B cell (primary cell): ENCODE data around the gene C16orf86. TPM values are rescaled to one million over a fixed set of nuclear protein-coding genes. Genes with fewer than 3 reads are reported as not detected.

Source experiments
- ATAC-seq: fragments of 200-7000 bp; cut with Tn5 transposase; one replicate; pipeline ENCODE4 v1.10.0; 2021; ENCODE audit warnings: low read depth, mild to moderate bottlenecking, moderate number of reproducible peaks, moderate library complexity
- CTCF ChIA-PET: fragments of 350-600 bp; sonication (Branson Sonifier 250); formaldehyde crosslinking; loops from one replicate; lab custom pipeline; 2021; ENCODE audit warnings: antibody characterized with exemption, inconsistent platforms; lab: Charles Lee
- POLR2A ChIA-PET: fragments of 350-600 bp; sonication (Branson Sonifier 250); formaldehyde crosslinking; loops from one replicate; lab custom pipeline; 2021; ENCODE audit warnings: antibody characterized with exemption; lab: Charles Lee
- DNase-seq: peaks from one replicate; pipeline ENCODE4 v3.0.0; 2013
- H2AFZ ChIP-seq: 2 replicates; pipeline ENCODE4 v1.6.1; 2012; ENCODE audit warnings: mild to moderate bottlenecking, low read depth, low read length; ENCODE audit not compliant: insufficient read depth, poor library complexity, severe bottlenecking
- H3K27ac ChIP-seq, 2 donors: 1 replicate in 1 of 2; 2 replicates in 1 of 2; pipeline ENCODE4 v1.5.1; 2012 to 2013; ENCODE audit warnings: low read length in 2 of 2, mild to moderate bottlenecking in 2 of 2, moderate library complexity in 1 of 2
- H3K27me3 ChIP-seq, 4 experiments: fragments of 200-600 bp in 1 of 4; sonication (generic) in 1 of 4; replicated peaks in 1 of 4; 1 replicate in 2 of 4; 2 replicates in 2 of 4; pipeline versions ENCODE4 v1.6.1 to v1.7.0; 2013 to 2016; ENCODE audit warnings: low read length in 3 of 4, mild to moderate bottlenecking in 2 of 4, mixed read lengths in 1 of 4, moderate library complexity in 1 of 4; ENCODE audit not compliant: insufficient read depth in 4 of 4, control insufficient read depth in 3 of 4; ENCODE audit errors: control extremely low read depth in 1 of 4
- H3K36me3 ChIP-seq, 2 experiments: replicated peaks in 1 of 2; 1 replicate in 1 of 2; 2 replicates in 1 of 2; pipeline versions ENCODE4 v1.6.1 to v1.7.1; 2013; ENCODE audit warnings: low read length in 1 of 2; ENCODE audit not compliant: insufficient read depth in 2 of 2, control insufficient read depth in 1 of 2; ENCODE audit errors: control extremely low read depth in 1 of 2, extremely low read depth in 1 of 2
- H3K4me1 ChIP-seq, 2 donors: fragments of 200-600 bp in 1 of 2; sonication (generic) in 1 of 2; 1 replicate in 1 of 2; 2 replicates in 1 of 2; pipeline versions ENCODE4 v1.5.1 to v1.6.1; 2013 to 2017; ENCODE audit warnings: low read length in 2 of 2; ENCODE audit not compliant: control insufficient read depth in 2 of 2, insufficient read depth in 2 of 2
- H3K4me2 ChIP-seq: replicated peaks from 2 replicates; pipeline ENCODE3; 2012; ENCODE audit warnings: mild to moderate bottlenecking, low read depth, low read length; ENCODE audit not compliant: poor library complexity, severe bottlenecking
- H3K4me3 ChIP-seq, 5 experiments: fragments of 200-600 bp in 1 of 5; sonication (generic) in 1 of 5; 1 replicate in 3 of 5; 2 replicates in 2 of 5; pipeline versions ENCODE4 v1.5.1 to v1.7.0; 2011 to 2016; ENCODE audit warnings: low read length in 4 of 5, mild to moderate bottlenecking in 4 of 5, low read depth in 2 of 5, control low read depth in 1 of 5, moderate library complexity in 1 of 5; ENCODE audit not compliant: insufficient read depth in 1 of 5; ENCODE audit errors: control extremely low read depth in 1 of 5, extremely low read depth in 1 of 5
- H3K79me2 ChIP-seq: fragments of 200-600 bp; sonication (generic); one replicate; pipeline ENCODE4 v1.6.0; 2016; ENCODE audit warnings: low read length; ENCODE audit not compliant: control insufficient read depth, insufficient read depth
- H3K9ac ChIP-seq: fragments of 200-600 bp; sonication (generic); 2 replicates; pipeline ENCODE4 v1.6.1; 2017; ENCODE audit warnings: mild to moderate bottlenecking, low read length, moderate library complexity
- H3K9me3 ChIP-seq, 3 donors: one replicate each; pipeline versions ENCODE4 v1.6.1 to v1.7.1; 2013; ENCODE audit warnings: low read length in 2 of 3; ENCODE audit not compliant: control insufficient read depth in 2 of 3, insufficient read depth in 1 of 3; ENCODE audit errors: control extremely low read depth in 1 of 3
- H4K20me1 ChIP-seq: 2 replicates; pipeline ENCODE4 v1.6.0; 2012; ENCODE audit warnings: mild to moderate bottlenecking, low read length; ENCODE audit not compliant: insufficient read depth, control insufficient read depth, poor library complexity, severe bottlenecking
- H3K27ac Mint-ChIP-seq: one replicate; pipeline ENCODE4 v1.8.0; 2021; ENCODE audit warnings: mixed read lengths
- H3K27me3 Mint-ChIP-seq: one replicate; pipeline ENCODE4 v1.8.0; 2021; ENCODE audit warnings: mixed read lengths
- H3K4me1 Mint-ChIP-seq: one replicate; pipeline ENCODE4 v1.8.0; 2021; ENCODE audit warnings: mixed read lengths
- H3K4me3 Mint-ChIP-seq: one replicate; pipeline ENCODE4 v1.8.0; 2021; ENCODE audit warnings: mixed read lengths
- H3K9me3 Mint-ChIP-seq: one replicate; pipeline ENCODE4 v1.8.0; 2022; ENCODE audit warnings: mixed read lengths; ENCODE audit not compliant: insufficient read depth
- EZH2 ChIP-seq: IDR thresholded peaks from 2 replicates; pipeline ENCODE4 v1.6.1; 2012; ENCODE audit warnings: borderline replicate concordance, low read depth, mild to moderate bottlenecking, moderate library complexity, low read length; ENCODE audit not compliant: insufficient read depth, poor library complexity, severe bottlenecking
- WGBS: methylation state at CpG from one replicate; pipeline ENCODE4 v1.1.5; 2013; ENCODE audit warnings: missing lambda C conversion rate; ENCODE audit not compliant: insufficient coverage; 5-methylcytosine and 5-hydroxymethylcytosine counted together
- intact Hi-C: fragments of 100-400 bp; cut with micrococcal nuclease; formaldehyde crosslinking; loops from one replicate; pipeline ENCODE4 v1.10.0; 2022
- polyA plus RNA-seq: library from polyadenylated mRNA; depleted of rRNA; stranded (reverse); fragments of >200 nt; gene quantifications from 2 replicates; pipeline ENCODE4 v1.2.3, GENCODE V29; 2012
- total RNA-seq, 2 donors: library from RNA; stranded (reverse); fragments of 120-200 nt in 1 of 2; gene quantifications; 1 replicate in 1 of 2; 2 replicates in 1 of 2; pipeline versions ENCODE4 v1.2.3 to v1.2.4, GENCODE V29; 2013 to 2022
- TF ChIP-seq, protein P1 (sequence below): fragments of 200-600 bp; IDR thresholded peaks from one replicate; pipeline ENCODE4 v1.8.0; 2022; ENCODE audit warnings: antibody characterized with exemption, mild to moderate bottlenecking

The C16orf86 gene
- total and polyA plus RNA-seq, 2 donors (not counting 1 experiment from before 2014, with no cell fraction given): 9.9 to 18.0 TPM

- peaks cover 21% of the 10 kb centered on the region for H3K4me1 Mint-ChIP-seq
- no peak overlapping the region for H3K4me3 ChIP-seq
- no peaks in the 10 kb centered on the region for H3K9me3 Mint-ChIP-seq
- H3K9me3 ChIP-seq: no peaks in the 10 kb centered on the region
- peak overlapping the region; percentile 37 for H3K27ac Mint-ChIP-seq
- peaks cover 15% of the 10 kb centered on the region for H3K79me2 ChIP-seq
- no peak for TF ChIP-seq EZH2
- TF ChIP-seq, protein P1, sequence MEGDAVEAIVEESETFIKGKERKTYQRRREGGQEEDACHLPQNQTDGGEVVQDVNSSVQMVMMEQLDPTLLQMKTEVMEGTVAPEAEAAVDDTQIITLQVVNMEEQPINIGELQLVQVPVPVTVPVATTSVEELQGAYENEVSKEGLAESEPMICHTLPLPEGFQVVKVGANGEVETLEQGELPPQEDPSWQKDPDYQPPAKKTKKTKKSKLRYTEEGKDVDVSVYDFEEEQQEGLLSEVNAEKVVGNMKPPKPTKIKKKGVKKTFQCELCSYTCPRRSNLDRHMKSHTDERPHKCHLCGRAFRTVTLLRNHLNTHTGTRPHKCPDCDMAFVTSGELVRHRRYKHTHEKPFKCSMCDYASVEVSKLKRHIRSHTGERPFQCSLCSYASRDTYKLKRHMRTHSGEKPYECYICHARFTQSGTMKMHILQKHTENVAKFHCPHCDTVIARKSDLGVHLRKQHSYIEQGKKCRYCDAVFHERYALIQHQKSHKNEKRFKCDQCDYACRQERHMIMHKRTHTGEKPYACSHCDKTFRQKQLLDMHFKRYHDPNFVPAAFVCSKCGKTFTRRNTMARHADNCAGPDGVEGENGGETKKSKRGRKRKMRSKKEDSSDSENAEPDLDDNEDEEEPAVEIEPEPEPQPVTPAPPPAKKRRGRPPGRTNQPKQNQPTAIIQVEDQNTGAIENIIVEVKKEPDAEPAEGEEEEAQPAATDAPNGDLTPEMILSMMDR: no peak
- peaks cover 38% of the 10 kb centered on the region for H4K20me1 ChIP-seq
- no peaks in the 10 kb centered on the region for H3K27me3 ChIP-seq
- intact Hi-C loops: no loop called here
- DNase-seq: no peak
- no peak for ATAC-seq
- H3K4me3 Mint-ChIP-seq: no peak overlapping the region
- WGBS: 95% methylated on average over 28 of the region's 30 CpGs
- H3K27ac ChIP-seq: no peak overlapping the region
- no peaks in the 10 kb centered on the region for H3K27me3 Mint-ChIP-seq
- peaks cover 8 to 10% of the 10 kb centered on the region in 2 donors for H3K4me1 ChIP-seq
- ChIA-PET CTCF (no interaction called here), POLR2A (interaction anchor here (0.6 kb wide), 1 partner anchor 138 kb away, joined by 9 read pairs; no protein-coding TSS in a partner anchor)
- H2AFZ ChIP-seq: no peak overlapping the region
- no peak overlapping the region for H3K4me2 ChIP-seq
- H3K36me3 ChIP-seq: peaks cover 0 to 72% of the 10 kb centered on the region in 2 experiments
- no peak overlapping the region for H3K9ac ChIP-seq
Measured at GRCh38 chr16:67654403-67654911, 12.2 kb upstream of the C16orf86 start.

DNA sequence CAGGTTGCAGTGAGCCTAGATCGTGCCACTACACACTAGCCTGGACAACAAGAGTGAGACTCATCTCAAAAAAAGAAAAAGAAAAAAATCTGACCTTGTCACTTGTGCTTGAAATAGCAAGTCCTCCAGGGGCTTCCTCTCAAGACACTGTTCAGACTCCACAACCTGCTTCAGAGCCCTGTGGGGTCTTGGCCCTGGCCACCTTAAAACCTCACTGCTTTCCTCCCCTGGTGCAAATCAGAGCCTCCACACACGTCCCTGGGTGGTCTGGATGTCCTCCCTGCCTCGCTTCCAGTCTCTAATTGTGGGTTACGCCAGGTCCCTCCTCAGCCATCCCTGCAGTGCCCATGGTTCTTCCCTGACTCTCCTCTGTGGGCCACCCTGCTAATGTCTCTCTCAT, 11.3 kb upstream of the C16orf86 start:
- peak overlapping the region; percentile 7 for H3K4me3 Mint-ChIP-seq
- ChIA-PET CTCF (no interaction called here), POLR2A (no interaction called here)
- intact Hi-C loops: no loop called here
- Histone ChIP-seq H2AFZ (no peak overlapping the region), H3K79me2 (peaks cover 18% of the 10 kb centered on the region), H3K36me3 (peaks cover 0 to 63% of the 10 kb centered on the region in 2 experiments), H4K20me1 (peaks cover 36% of the 10 kb centered on the region), H3K9ac (no peak overlapping the region), H3K4me3 (no peak overlapping the region), H3K4me1 (peaks cover 8 to 14% of the 10 kb centered on the region in 2 donors), H3K27ac (no peak overlapping the region), H3K4me2 (no peak overlapping the region), H3K27me3 (no peaks in the 10 kb centered on the region), H3K9me3 (no peaks in the 10 kb centered on the region)
- TF ChIP-seq, protein P1: no peak
- no peak for TF ChIP-seq EZH2
- no peaks in the 10 kb centered on the region for H3K9me3 Mint-ChIP-seq
- ATAC-seq: no peak
- no peaks in the 10 kb centered on the region for H3K27me3 Mint-ChIP-seq
- no peak for DNase-seq
- 94% methylated on average over 4 of the region's 4 CpGs for WGBS
- H3K4me1 Mint-ChIP-seq: peaks cover 25% of the 10 kb centered on the region
- H3K27ac Mint-ChIP-seq: no peak overlapping the region
